Fibroblast of lung (primary cell): ENCODE results near the gene PRDM7. TPM values are rescaled to one million over a fixed set of nuclear protein-coding genes. Genes with fewer than 3 reads are reported as not detected.
"Not testable (repeated sequence)": the region's sequence is repeated elsewhere in the genome, so short reads cannot be mapped to it uniquely, and the experiment has no call there.

Experiments used
- DNase-seq, 2 donors: peaks; one replicate each; pipeline versions ENCODE4 v3.0.0 to v3.0.0-alpha.2; 2010; ENCODE audit warnings: low read depth in 2 of 2
- H2AFZ ChIP-seq: 2 replicates; pipeline ENCODE4 v1.5.1; 2012; ENCODE audit warnings: low read length, control low read depth, inconsistent platforms
- H3K27ac ChIP-seq: 2 replicates; pipeline ENCODE4 v1.5.1; 2011; ENCODE audit warnings: low read length, control low read depth; ENCODE audit not compliant: insufficient read depth
- H3K27me3 ChIP-seq: 2 replicates; pipeline ENCODE4 v1.5.1; 2011; ENCODE audit warnings: mild to moderate bottlenecking, low read length; ENCODE audit not compliant: control insufficient read depth, insufficient read depth
- H3K36me3 ChIP-seq: 2 replicates; pipeline ENCODE4 v1.5.1; 2011; ENCODE audit warnings: low read length; ENCODE audit not compliant: control insufficient read depth, insufficient read depth
- H3K4me1 ChIP-seq: 2 replicates; pipeline ENCODE4 v1.5.1; 2011; ENCODE audit warnings: low read length; ENCODE audit not compliant: control insufficient read depth, insufficient read depth; ENCODE audit errors: extremely low read depth
- H3K4me2 ChIP-seq: 2 replicates; pipeline ENCODE4 v1.5.1; 2011; ENCODE audit warnings: low read length, control low read depth; ENCODE audit not compliant: insufficient read depth; ENCODE audit errors: extremely low read depth
- H3K4me3 ChIP-seq, 4 experiments: fragments of 200-600 bp in 1 of 4; sonication (generic) in 1 of 4; replicated peaks in 1 of 4; 2 replicates each; pipeline ENCODE4 v1.5.1; 2011 to 2016; ENCODE audit warnings: low read length in 4 of 4, low read depth in 3 of 4, mild to moderate bottlenecking in 3 of 4, control low read depth in 2 of 4, inconsistent platforms in 1 of 4, mixed read lengths in 1 of 4; ENCODE audit not compliant: insufficient read depth in 1 of 4; ENCODE audit errors: control extremely low read depth in 1 of 4
- H3K79me2 ChIP-seq: 2 replicates; pipeline ENCODE4 v1.5.1; 2012; ENCODE audit warnings: mild to moderate bottlenecking, low read length, inconsistent platforms; ENCODE audit not compliant: control insufficient read depth, insufficient read depth
- H3K9ac ChIP-seq: 2 replicates; pipeline ENCODE4 v1.5.1; 2011; ENCODE audit warnings: mild to moderate bottlenecking, low read length, control low read depth; ENCODE audit not compliant: insufficient read depth
- H3K9me3 ChIP-seq: 2 replicates; pipeline ENCODE4 v1.5.1; 2012; ENCODE audit warnings: low read depth, low read length; ENCODE audit not compliant: control insufficient read depth, insufficient read depth
- H4K20me1 ChIP-seq: 2 replicates; pipeline ENCODE4 v1.5.1; 2011; ENCODE audit warnings: low read length; ENCODE audit not compliant: control insufficient read depth, insufficient read depth; ENCODE audit errors: extremely low read depth
- EZH2 ChIP-seq: IDR thresholded peaks from 2 replicates; pipeline ENCODE4 v1.5.1; 2012; ENCODE audit warnings: low read length, control low read depth, mild to moderate bottlenecking; ENCODE audit errors: missing control alignments
- polyA plus RNA-seq, 2 donors: library from polyadenylated mRNA; depleted of rRNA in 1 of 2; stranded (reverse) in 1 of 2; unstranded in 1 of 2; fragments of >200 nt; gene quantifications; 2 replicates each; pipeline ENCODE4 v1.2.1, GENCODE V29; 2011 to 2012; ENCODE audit warnings: missing spikeins in 1 of 2
- total RNA-seq: library from RNA; depleted of rRNA; stranded (reverse); fragments of >200 nt; gene quantifications from 2 replicates; pipeline ENCODE4 v1.2.1, GENCODE V29; 2014
- TF ChIP-seq, protein P1 (sequence below), 2 donors: IDR thresholded peaks in 1 of 2; conservative IDR thresholded peaks in 1 of 2; 1 replicate in 1 of 2; 2 replicates in 1 of 2; pipeline ENCODE4 v1.5.1; 2011 to 2012; ENCODE audit warnings: low read length in 2 of 2, control low read depth in 1 of 2, inconsistent platforms in 1 of 2, low read depth in 1 of 2, mild to moderate bottlenecking in 1 of 2

The PRDM7 gene
- total and polyA plus RNA-seq, 2 donors (not counting 1 experiment from before 2014, with no cell fraction given), result not detected

DNA sequence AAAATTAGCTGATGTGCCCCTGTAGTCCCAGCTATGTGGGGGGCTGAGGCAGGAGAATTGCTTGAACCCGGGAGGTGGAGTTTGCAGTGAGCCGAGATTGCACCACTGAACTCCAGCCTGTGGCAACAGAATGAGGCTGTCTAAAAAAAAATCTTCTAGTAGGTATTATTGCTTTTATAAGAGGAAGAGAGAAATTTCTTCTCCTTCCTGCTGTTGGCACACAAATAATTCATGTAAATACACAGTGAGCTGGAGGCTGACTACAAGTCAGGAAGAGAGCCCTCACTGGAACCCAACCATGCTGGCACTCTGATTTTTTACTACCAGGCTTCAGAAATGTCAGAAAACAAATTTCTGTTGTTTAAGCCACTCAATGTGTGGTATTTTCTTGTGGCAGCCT lies 6.7 kb downstream of the PRDM7 start:
- no peak overlapping the region for H2AFZ ChIP-seq
- no peaks in the 10 kb centered on the region for H3K36me3 ChIP-seq
- H3K9ac ChIP-seq, result no peak overlapping the region
- no peak overlapping the region for H3K4me3 ChIP-seq
- H3K27ac ChIP-seq, result no peak overlapping the region
- no peak for TF ChIP-seq EZH2
- no peaks in the 10 kb centered on the region for H3K4me1 ChIP-seq
- no peaks in the 10 kb centered on the region for H3K9me3 ChIP-seq
- H3K27me3 ChIP-seq, result no peaks in the 10 kb centered on the region
- no peaks in the 10 kb centered on the region for H3K79me2 ChIP-seq
- no peaks in the 10 kb centered on the region for H4K20me1 ChIP-seq
- no peak for DNase-seq
- H3K4me2 ChIP-seq, result no peak overlapping the region

- Histone ChIP-seq H3K4me1 (no peaks in the 10 kb centered on the region), H3K27ac (no peak overlapping the region), H2AFZ (no peak overlapping the region), H3K79me2 (no peaks in the 10 kb centered on the region), H4K20me1 (no peaks in the 10 kb centered on the region), H3K9ac (no peak overlapping the region), H3K36me3 (no peaks in the 10 kb centered on the region), H3K9me3 (no peaks in the 10 kb centered on the region), H3K4me2 (no peak overlapping the region), H3K27me3 (peaks cover 4% of the 10 kb centered on the region), H3K4me3 (no peak overlapping the region)
- no peak for DNase-seq
- TF ChIP-seq, protein P1, sequence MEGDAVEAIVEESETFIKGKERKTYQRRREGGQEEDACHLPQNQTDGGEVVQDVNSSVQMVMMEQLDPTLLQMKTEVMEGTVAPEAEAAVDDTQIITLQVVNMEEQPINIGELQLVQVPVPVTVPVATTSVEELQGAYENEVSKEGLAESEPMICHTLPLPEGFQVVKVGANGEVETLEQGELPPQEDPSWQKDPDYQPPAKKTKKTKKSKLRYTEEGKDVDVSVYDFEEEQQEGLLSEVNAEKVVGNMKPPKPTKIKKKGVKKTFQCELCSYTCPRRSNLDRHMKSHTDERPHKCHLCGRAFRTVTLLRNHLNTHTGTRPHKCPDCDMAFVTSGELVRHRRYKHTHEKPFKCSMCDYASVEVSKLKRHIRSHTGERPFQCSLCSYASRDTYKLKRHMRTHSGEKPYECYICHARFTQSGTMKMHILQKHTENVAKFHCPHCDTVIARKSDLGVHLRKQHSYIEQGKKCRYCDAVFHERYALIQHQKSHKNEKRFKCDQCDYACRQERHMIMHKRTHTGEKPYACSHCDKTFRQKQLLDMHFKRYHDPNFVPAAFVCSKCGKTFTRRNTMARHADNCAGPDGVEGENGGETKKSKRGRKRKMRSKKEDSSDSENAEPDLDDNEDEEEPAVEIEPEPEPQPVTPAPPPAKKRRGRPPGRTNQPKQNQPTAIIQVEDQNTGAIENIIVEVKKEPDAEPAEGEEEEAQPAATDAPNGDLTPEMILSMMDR (conservative IDR thresholded peaks at IDR 0.05 in 1 of 2, IDR thresholded peaks at IDR 0.05 in 1 of 2; ENCODE audit: low read depth in 1 of 2, low read length in 2 of 2), result no peak
- no peak for TF ChIP-seq EZH2
These were observed 15.7 kb downstream of the PRDM7 start for GRCh38 chr16:90061437-90061836.

GRCh38 chr16:90057738-90058173 lies 19.4 kb downstream of the PRDM7 start:
- Histone ChIP-seq H3K27me3 (peaks cover 4% of the 10 kb centered on the region), H3K9ac (no peak overlapping the region), H3K36me3 (no peaks in the 10 kb centered on the region), H3K4me1 (no peaks in the 10 kb centered on the region), H3K27ac (no peak overlapping the region), H2AFZ (no peak overlapping the region), H3K4me2 (no peak overlapping the region), H4K20me1 (no peaks in the 10 kb centered on the region), H3K79me2 (no peaks in the 10 kb centered on the region), H3K4me3 (no peak overlapping the region), H3K9me3 (no peaks in the 10 kb centered on the region)
- TF ChIP-seq, protein P1 (conservative IDR thresholded peaks at IDR 0.05 in 1 of 2, IDR thresholded peaks at IDR 0.05 in 1 of 2; ENCODE audit: low read depth in 1 of 2, low read length in 2 of 2), result no peak
- TF ChIP-seq EZH2, result no peak
- DNase-seq, result peak; percentile 46 to 72

- not testable (repeated sequence) for H4K20me1 ChIP-seq, H3K4me3 ChIP-seq, H3K79me2 ChIP-seq, H2AFZ ChIP-seq, DNase-seq, H3K4me2 ChIP-seq, H3K36me3 ChIP-seq, H3K9me3 ChIP-seq, H3K4me1 ChIP-seq, H3K9ac ChIP-seq, H3K27ac ChIP-seq, H3K27me3 ChIP-seq
These were observed 20.6 kb downstream of the PRDM7 start for GRCh38 chr16:90056521-90056920.
